ENCODE measurements around the gene TNKS1BP1.
"Not testable (repeated sequence)": the region's sequence is repeated elsewhere in the genome, so short reads cannot be mapped to it uniquely, and the experiment has no call there.

Gene TNKS1BP1

DNA sequence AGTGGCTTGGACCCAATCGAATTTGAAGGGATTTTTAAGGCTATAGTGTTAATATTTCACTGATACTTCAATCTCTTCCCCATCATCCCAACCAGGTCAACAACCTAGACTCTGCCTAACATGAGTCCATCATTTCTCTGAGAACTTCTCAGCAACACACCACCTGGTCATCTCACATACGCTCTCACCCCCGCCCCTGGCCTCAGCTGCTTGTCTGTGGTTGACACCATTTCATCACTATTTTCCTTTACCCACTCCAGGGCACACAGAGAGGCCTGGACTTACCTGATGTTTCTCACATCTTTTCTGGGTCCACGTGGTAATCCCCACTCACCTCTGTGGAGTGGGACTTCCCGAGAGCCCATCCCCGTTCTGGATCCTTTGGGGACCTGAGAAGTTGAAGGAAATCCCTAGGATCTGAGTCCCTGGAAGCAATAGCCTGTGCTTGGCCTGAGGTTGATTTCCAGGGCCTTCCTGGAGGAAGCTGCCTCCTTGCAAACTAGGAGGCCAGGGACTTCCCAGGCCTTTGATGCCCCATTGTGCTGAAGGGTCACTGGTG lies 16.6 kb upstream of the TNKS1BP1 start:
- CTCF ChIA-PET = interaction anchor here (0.7 to 1.6 kb wide), 2 partner anchors 9 to 21 kb away, joined by 3 to 5 read pairs; no protein-coding TSS in a partner anchor
- DNase-seq (ENCODE audit: extremely low spot score) = no peak
- POLR2A ChIA-PET = no interaction called here
- TF ChIP-seq, protein P1, sequence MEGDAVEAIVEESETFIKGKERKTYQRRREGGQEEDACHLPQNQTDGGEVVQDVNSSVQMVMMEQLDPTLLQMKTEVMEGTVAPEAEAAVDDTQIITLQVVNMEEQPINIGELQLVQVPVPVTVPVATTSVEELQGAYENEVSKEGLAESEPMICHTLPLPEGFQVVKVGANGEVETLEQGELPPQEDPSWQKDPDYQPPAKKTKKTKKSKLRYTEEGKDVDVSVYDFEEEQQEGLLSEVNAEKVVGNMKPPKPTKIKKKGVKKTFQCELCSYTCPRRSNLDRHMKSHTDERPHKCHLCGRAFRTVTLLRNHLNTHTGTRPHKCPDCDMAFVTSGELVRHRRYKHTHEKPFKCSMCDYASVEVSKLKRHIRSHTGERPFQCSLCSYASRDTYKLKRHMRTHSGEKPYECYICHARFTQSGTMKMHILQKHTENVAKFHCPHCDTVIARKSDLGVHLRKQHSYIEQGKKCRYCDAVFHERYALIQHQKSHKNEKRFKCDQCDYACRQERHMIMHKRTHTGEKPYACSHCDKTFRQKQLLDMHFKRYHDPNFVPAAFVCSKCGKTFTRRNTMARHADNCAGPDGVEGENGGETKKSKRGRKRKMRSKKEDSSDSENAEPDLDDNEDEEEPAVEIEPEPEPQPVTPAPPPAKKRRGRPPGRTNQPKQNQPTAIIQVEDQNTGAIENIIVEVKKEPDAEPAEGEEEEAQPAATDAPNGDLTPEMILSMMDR (IDR thresholded peaks at IDR 0.05; ENCODE audit: control extremely low read depth, extremely low read depth, low read depth, missing control alignments) = no peak

DNA sequence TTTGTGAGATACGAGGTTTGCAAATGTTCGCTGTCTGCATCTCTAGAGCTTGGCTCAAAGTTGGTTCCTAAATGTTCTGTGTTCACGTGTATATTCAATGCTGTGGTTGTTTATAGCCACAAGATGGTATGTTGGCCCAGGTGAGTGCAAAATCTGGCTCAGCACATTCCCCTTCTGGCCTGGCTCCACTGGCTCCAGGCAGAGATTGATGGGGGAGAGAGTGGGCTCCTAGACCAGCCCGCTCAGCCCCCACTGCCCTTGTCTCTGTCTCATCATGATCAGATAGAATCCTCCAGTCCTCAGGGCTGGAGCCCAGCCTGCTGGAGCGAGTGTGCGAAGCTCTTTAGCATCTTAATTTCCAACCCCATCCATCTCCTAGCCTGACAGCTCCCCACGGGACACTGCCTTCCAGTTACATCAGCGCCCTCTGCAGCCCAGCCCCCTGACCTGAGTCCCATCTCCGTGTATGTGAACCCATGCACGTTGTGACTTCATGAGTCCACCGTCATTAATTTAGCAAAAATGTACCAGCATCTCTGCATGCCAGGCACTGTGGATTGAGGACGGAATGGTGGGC lies 15.4 kb upstream of the TNKS1BP1 start:
- ChIA-PET POLR2A (no interaction called here), CTCF (interaction anchor here (1.0 to 2.4 kb wide), 6 partner anchors 9 to 153 kb away, joined by 3 to 8 read pairs (median 4); no protein-coding TSS in a partner anchor)
- no peak for DNase-seq (ENCODE audit: extremely low spot score)

DNA sequence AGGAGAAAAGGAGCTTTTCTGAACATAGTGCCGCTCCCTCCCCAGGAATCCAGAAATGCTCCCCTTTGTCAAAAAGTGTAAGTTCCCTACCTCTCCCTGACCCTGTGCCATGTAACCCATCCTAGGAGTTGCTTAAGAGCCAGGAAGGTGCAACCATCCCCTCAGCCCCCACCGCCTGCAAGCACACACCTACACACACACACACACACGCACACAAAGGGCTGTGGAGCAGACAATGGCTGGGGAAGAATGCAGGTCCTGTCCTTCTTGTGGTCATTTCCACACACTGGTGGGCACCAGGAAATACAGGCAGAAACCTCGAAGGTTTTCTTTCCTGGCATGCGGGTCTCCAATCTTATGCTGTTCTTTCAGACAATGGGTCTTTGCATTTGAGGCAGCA lies 14.6 kb upstream of the TNKS1BP1 start:
- no peak for DNase-seq (ENCODE audit: extremely low spot score)
- TF ChIP-seq, protein P1 (IDR thresholded peaks at IDR 0.05; ENCODE audit: control extremely low read depth, extremely low read depth, low read depth, missing control alignments) = no peak
- ChIA-PET CTCF (interaction anchor here (1.0 to 2.4 kb wide), 7 partner anchors 14 to 154 kb away, joined by 3 to 8 read pairs (median 4); no protein-coding TSS in a partner anchor), POLR2A (no interaction called here)

More for the DNA sequence above, 15.4 kb upstream of the TNKS1BP1 start:
- TF ChIP-seq, protein P1 (IDR thresholded peaks at IDR 0.05; ENCODE audit: control extremely low read depth, extremely low read depth, low read depth, missing control alignments) = no peak

DNA sequence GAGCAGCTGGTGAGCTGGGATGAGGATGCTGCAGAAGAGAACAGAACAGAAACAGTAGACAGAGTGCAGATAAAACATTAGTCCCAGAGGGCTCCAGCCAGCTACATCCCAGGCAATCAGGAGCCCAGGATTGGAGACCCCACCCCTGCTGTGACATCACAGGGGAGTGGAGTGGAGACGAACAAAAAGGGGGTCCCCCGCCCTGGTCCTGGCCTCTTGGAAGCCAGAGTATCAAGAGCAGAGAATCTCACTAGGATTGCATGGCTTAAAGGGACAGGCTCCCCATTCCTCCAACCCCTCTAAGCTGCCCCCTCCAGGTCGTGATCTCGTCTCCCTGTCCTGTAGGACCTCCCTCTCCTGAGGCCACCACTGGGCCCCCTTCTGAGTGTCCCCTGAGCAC lies 13.4 kb upstream of the TNKS1BP1 start, which contains the start of gene P2RX3:
Gene P2RX3 (plus strand): TSS at position 211 of the 400 bp plus-strand sequence. CDS start 199 bp downstream, outside the sequence.
- POLR2A ChIA-PET = no interaction called here
- TF ChIP-seq, protein P1 (IDR thresholded peaks at IDR 0.05; ENCODE audit: control extremely low read depth, extremely low read depth, low read depth, missing control alignments) = no peak
- DNase-seq (ENCODE audit: extremely low spot score) = no peak
- CTCF ChIA-PET = interaction anchor here (1.0 to 3.7 kb wide), 10 partner anchors 8 to 306 kb away, joined by 3 to 28 read pairs (median 5); no protein-coding TSS in a partner anchor

DNA sequence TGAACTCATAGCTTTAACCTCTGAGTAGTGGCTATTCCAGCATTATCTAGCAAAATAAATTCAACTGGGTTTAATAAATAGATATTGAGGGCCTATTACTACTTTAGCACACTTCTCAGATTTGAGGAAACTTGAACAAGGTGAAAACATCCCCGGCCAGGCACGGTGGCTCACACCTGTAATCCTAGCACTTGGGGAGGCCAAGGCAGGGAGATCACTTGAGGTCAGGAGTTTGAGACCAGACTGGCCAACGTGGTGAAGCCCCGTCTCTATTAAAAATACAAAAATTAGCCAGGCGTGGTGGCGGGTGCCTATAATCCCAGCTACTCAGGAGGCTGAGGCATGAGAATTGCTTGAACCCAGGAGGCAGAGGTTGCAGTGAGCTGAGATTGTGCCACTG lies 12.1 kb upstream of the TNKS1BP1 start:
- CTCF ChIA-PET = interaction anchor here (1.0 to 3.7 kb wide), 8 partner anchors 9 to 191 kb away, joined by 3 to 28 read pairs (median 4); no protein-coding TSS in a partner anchor
- DNase-seq (ENCODE audit: extremely low spot score); POLR2A ChIA-PET: not testable (repeated sequence)

DNA sequence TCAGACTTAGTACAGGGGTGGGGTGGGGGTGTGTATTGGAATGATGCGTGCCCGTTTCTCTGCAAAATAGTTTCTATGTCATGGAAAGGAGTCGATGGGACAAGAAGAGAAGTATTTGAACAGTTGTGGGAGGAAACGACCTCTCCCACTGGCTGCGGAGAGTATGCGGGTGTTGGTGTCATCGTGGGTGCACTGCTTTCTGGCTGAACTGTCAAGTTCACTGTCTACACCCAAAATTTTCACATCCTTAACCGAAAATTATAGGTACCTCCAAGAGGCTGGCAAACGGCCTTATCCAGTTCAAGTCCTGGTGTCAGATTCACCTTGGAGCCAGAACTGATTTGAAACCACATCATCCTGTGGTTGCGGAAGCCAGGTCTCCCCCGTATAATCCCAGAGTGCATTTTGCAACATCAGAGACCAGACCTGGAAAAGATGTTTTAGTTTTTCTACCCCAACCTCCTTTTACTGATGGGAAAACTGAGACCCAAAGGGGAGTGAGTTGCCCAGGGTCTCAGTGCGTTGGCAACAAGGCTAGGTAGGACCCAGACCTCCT lies 11.4 kb upstream of the TNKS1BP1 start:
- TF ChIP-seq, protein P1 (IDR thresholded peaks at IDR 0.05; ENCODE audit: control extremely low read depth, extremely low read depth, low read depth, missing control alignments) = no peak
- DNase-seq (ENCODE audit: extremely low spot score) = no peak
- CTCF ChIA-PET = interaction anchor here (1.0 to 3.7 kb wide), 9 partner anchors 9 to 192 kb away, joined by 3 to 28 read pairs (median 4); no protein-coding TSS in a partner anchor
- POLR2A ChIA-PET = interaction anchor here (1.4 kb wide), 2 partner anchors 11 to 19 kb away, joined by 4 to 10 read pairs; partner anchors contain the start of gene TNKS1BP1
